Spleen (tissue), 11 donors: ENCODE data around the gene IGHMBP2. TPM values are rescaled to one million over a fixed set of nuclear protein-coding genes. Genes with fewer than 3 reads are reported as not detected.

Experiments used
- DNase-seq: peaks from one replicate; pipeline ENCODE4 v3.0.0-alpha.2; 2020
- H3K27ac ChIP-seq, 8 donors: fragments of 200-600 bp; sonication (generic) in 7 of 8; 1 replicate in 4 of 8; 2 replicates in 4 of 8; pipeline versions ENCODE4 v1.5.0 to v1.8.0; 2016 to 2021; ENCODE audit warnings: inconsistent platforms in 4 of 8, mild to moderate bottlenecking in 4 of 8, moderate library complexity in 1 of 8
- H3K27me3 ChIP-seq, 7 donors: fragments of 200-600 bp; sonication (generic) in 6 of 7; replicated peaks in 1 of 7; 1 replicate in 4 of 7; 2 replicates in 3 of 7; pipeline versions ENCODE4 v1.5.0 to v1.8.0; 2016 to 2021; ENCODE audit warnings: inconsistent platforms in 3 of 7, mild to moderate bottlenecking in 1 of 7
- H3K36me3 ChIP-seq, 6 donors: fragments of 200-600 bp; sonication (generic) in 5 of 6; 1 replicate in 4 of 6; 2 replicates in 2 of 6; pipeline versions ENCODE4 v1.5.0 to v1.8.0; 2016 to 2021; ENCODE audit warnings: inconsistent platforms in 2 of 6
- H3K4me1 ChIP-seq, 6 donors: fragments of 200-600 bp; sonication (generic) in 5 of 6; 1 replicate in 3 of 6; 2 replicates in 3 of 6; pipeline versions ENCODE4 v1.5.0 to v1.8.0; 2016 to 2021; ENCODE audit warnings: inconsistent platforms in 3 of 6
- H3K4me3 ChIP-seq, 8 donors: fragments of 200-600 bp; sonication (generic) in 7 of 8; 1 replicate in 4 of 8; 2 replicates in 4 of 8; pipeline versions ENCODE4 v1.5.0 to v1.8.0; 2016 to 2021; ENCODE audit warnings: inconsistent platforms in 4 of 8, mild to moderate bottlenecking in 4 of 8, moderate library complexity in 2 of 8
- H3K9me3 ChIP-seq, 8 donors: fragments of 200-600 bp; sonication (generic) in 7 of 8; 1 replicate in 4 of 8; 2 replicates in 4 of 8; pipeline versions ENCODE4 v1.5.0 to v1.8.0; 2016 to 2021; ENCODE audit warnings: inconsistent platforms in 4 of 8
- CTCF ChIP-seq, 11 experiments: fragments of 200-600 bp in 7 of 11; fragments of 450-650 bp in 4 of 11; sonication (generic) in 4 of 11; IDR thresholded peaks in 8 of 11; conservative IDR thresholded peaks in 3 of 11; 1 replicate in 7 of 11; 2 replicates in 4 of 11; pipeline versions ENCODE4 v1.4.0 to v1.8.0; 2016 to 2021; ENCODE audit warnings: antibody characterized with exemption in 11 of 11, inconsistent platforms in 4 of 11, mild to moderate bottlenecking in 1 of 11
- POLR2A ChIP-seq, 3 donors: fragments of 450-650 bp; IDR thresholded peaks; one replicate each; pipeline ENCODE4 v1.5.1; 2017; ENCODE audit warnings: antibody characterized with exemption in 3 of 3, mild to moderate bottlenecking in 1 of 3
- POLR2AphosphoS5 ChIP-seq, 3 donors: sonication (generic); formaldehyde crosslinking; IDR thresholded peaks; one replicate each; pipeline ENCODE4 v1.5.1; 2017; ENCODE audit warnings: antibody characterized with exemption in 3 of 3
- WGBS, 5 donors: extraction: QIAGEN DNeasy Blood & Tissue Kit in 3 of 5; methylation state at CpG; one replicate each; pipeline versions ENCODE4 v1.1.5 to v1.1.7; 2013 to 2018; 5-methylcytosine and 5-hydroxymethylcytosine counted together
- intact Hi-C: fragments of 100-400 bp; cut with DNase I; formaldehyde crosslinking; loops from one replicate; pipeline ENCODE4 v1.15.0; 2023; ENCODE audit warnings: low total_unique reads
- polyA plus RNA-seq, 3 donors: library from polyadenylated mRNA; stranded (reverse); fragments of 200-250 nt; gene quantifications; one replicate each; pipeline ENCODE4 v1.2.1, GENCODE V29; 2013
- total RNA-seq, 7 donors: library from RNA; depleted of rRNA in 3 of 7; stranded (reverse); fragments of >200 nt in 3 of 7; fragmentation: NEBNext Ultra II Directional in 4 of 7; extraction: Animal tissue kit (Norgen Biotek cat#: 25700) in 4 of 7; gene quantifications; one replicate each; pipeline versions ENCODE4 v1.1.0 to v1.2.1, GENCODE V29; 2016 to 2021
- donor health status: healthy with polysubstance abuse.
- donor health status: DM: no; HTN: no; CAD: no; lungs with moderate emphysema.
- donor health status: DM: no; HTN: no; CAD: no.
- donor health status: Bipolar disorder and iron deficiency.
- donor health status: healthy.
- donor health status: DM: no; HTN: no; CAD: no.
- donor health status: DM: yes; HTN: yes; CAD: no.

IGHMBP2 gene
- total and polyA plus RNA-seq, 10 donors, result 8.2 to 31.6 (median 24.6) TPM

- 87 to 94% (median 92%) methylated on average over 17 of the region's 17 CpGs for WGBS, 5 donors
- H3K27ac ChIP-seq, result no peak overlapping the region
- no peak overlapping the region for H3K4me3 ChIP-seq
- H3K4me1 ChIP-seq, result peaks cover 0 to 22% (median 18%) of the 10 kb centered on the region in 6 donors
- DNase-seq, result peak; percentile 17
- TF ChIP-seq POLR2AphosphoS5 (IDR thresholded peaks at IDR 0.05) (no peak), POLR2A (IDR thresholded peaks at IDR 0.05) (no peak), CTCF (IDR thresholded peaks at IDR 0.05 in 8 of 11, conservative IDR thresholded peaks at IDR 0.05 in 3 of 11) (no peak)
- intact Hi-C loops, result no loop called here
- H3K36me3 ChIP-seq, result peaks cover 0 to 100% (median 77%) of the 10 kb centered on the region in 6 donors
- H3K27me3 ChIP-seq, result no peaks in the 10 kb centered on the region
- peaks cover 0 to 2% (median under 1%) of the 10 kb centered on the region in 8 donors for H3K9me3 ChIP-seq
These were observed 28.2 kb downstream of the IGHMBP2 start for GRCh38 chr11:68931911-68932310.

GRCh38 chr11:68932358-68932757 is 28.7 kb downstream of the IGHMBP2 start:
- no peaks in the 10 kb centered on the region for H3K9me3 ChIP-seq
- H3K4me1 ChIP-seq, result peaks cover 0 to 17% (median 14%) of the 10 kb centered on the region in 6 donors
- TF ChIP-seq CTCF (IDR thresholded peaks at IDR 0.05 in 8 of 11, conservative IDR thresholded peaks at IDR 0.05 in 3 of 11), result no peak
- no peak for TF ChIP-seq POLR2A (IDR thresholded peaks at IDR 0.05)
- TF ChIP-seq POLR2AphosphoS5 (IDR thresholded peaks at IDR 0.05), result no peak
- no peak overlapping the region for H3K4me3 ChIP-seq
- DNase-seq, result peak; percentile 45
- H3K27me3 ChIP-seq, result no peaks in the 10 kb centered on the region
- WGBS, 5 donors, result 90 to 95% (median 93%) methylated on average over 7 of the region's 7 CpGs
- H3K27ac ChIP-seq, result no peak overlapping the region
- intact Hi-C loops, result no loop called here
- peaks cover 0 to 100% (median 81%) of the 10 kb centered on the region in 6 donors for H3K36me3 ChIP-seq

GRCh38 chr11:68932933-68933577 is 29.4 kb downstream of the IGHMBP2 start:
- intact Hi-C loops, result no loop called here
- TF ChIP-seq CTCF (IDR thresholded peaks at IDR 0.05 in 8 of 11, conservative IDR thresholded peaks at IDR 0.05 in 3 of 11) (no peak), POLR2A (IDR thresholded peaks at IDR 0.05) (no peak), POLR2AphosphoS5 (IDR thresholded peaks at IDR 0.05) (peak in 1 of 3 donors; percentile 34)
- Histone ChIP-seq H3K4me1 (peaks cover 0 to 10% (median 7%) of the 10 kb centered on the region in 6 donors), H3K9me3 (no peaks in the 10 kb centered on the region), H3K27me3 (no peaks in the 10 kb centered on the region), H3K4me3 (no peak overlapping the region), H3K36me3 (peaks cover 0 to 100% (median 85%) of the 10 kb centered on the region in 6 donors), H3K27ac (no peak overlapping the region)
- 96 to 97% (median 97%) methylated on average over 24 of the region's 24 CpGs for WGBS, 5 donors
- DNase-seq, result peak; percentile 40

- 91 to 96% (median 93%) methylated on average over 15 to 17 of the region's 17 CpGs for WGBS, 5 donors
- no peaks in the 10 kb centered on the region for H3K9me3 ChIP-seq
- peaks cover 0 to 100% (median 85%) of the 10 kb centered on the region in 6 donors for H3K36me3 ChIP-seq
- no peak for TF ChIP-seq POLR2A (IDR thresholded peaks at IDR 0.05)
- TF ChIP-seq CTCF (IDR thresholded peaks at IDR 0.05 in 8 of 11, conservative IDR thresholded peaks at IDR 0.05 in 3 of 11), result no peak
- no peak for TF ChIP-seq POLR2AphosphoS5 (IDR thresholded peaks at IDR 0.05)
- H3K27me3 ChIP-seq, result no peaks in the 10 kb centered on the region
- intact Hi-C loops, result no loop called here
- no peak overlapping the region for H3K27ac ChIP-seq
- peaks cover 0 to 3% (median under 1%) of the 10 kb centered on the region in 6 donors for H3K4me1 ChIP-seq
- no peak overlapping the region for H3K4me3 ChIP-seq
- peak; percentile 51 for DNase-seq
These were observed 30.1 kb downstream of the IGHMBP2 start for GRCh38 chr11:68933605-68934320.
